Right cardiac atrium (tissue), 5 donors: Measurements from ENCODE around the gene KRTAP5-3. TPM values are rescaled to one million over a fixed set of nuclear protein-coding genes. Genes with fewer than 3 reads are reported as not detected.
A peak's percentile ranks its signal among the peaks of the same experiment; 100 is the strongest.
"Not testable (repeated sequence)": the region's sequence is repeated elsewhere in the genome, so short reads cannot be mapped to it uniquely, and the experiment has no call there.

Source experiments
- ATAC-seq, 2 donors: fragments of 200-7000 bp; cut with Tn5 transposase; one replicate each; pipeline versions ENCODE4 v1.8.0 to v1.9.1; 2020; ENCODE audit warnings: moderate library complexity in 2 of 2, mild to moderate bottlenecking in 1 of 2
- DNase-seq, 3 donors: peaks; one replicate each; pipeline ENCODE4 v3.0.0-alpha.2; 2020
- H3K27ac ChIP-seq: one replicate; pipeline ENCODE4 v1.5.1; 2013; ENCODE audit warnings: mild to moderate bottlenecking, low read length, control low read depth, moderate library complexity
- H3K27me3 ChIP-seq: one replicate; pipeline ENCODE4 v1.6.1; 2013; ENCODE audit not compliant: control insufficient read depth, insufficient read depth
- H3K4me1 ChIP-seq: one replicate; pipeline ENCODE4 v1.6.1; 2013; ENCODE audit warnings: low read length; ENCODE audit not compliant: control insufficient read depth, insufficient read depth
- H3K4me3 ChIP-seq: one replicate; pipeline ENCODE4 v1.5.1; 2013; ENCODE audit warnings: low read length, control low read depth
- H3K9me3 ChIP-seq: one replicate; pipeline ENCODE4 v1.6.1; 2013; ENCODE audit warnings: low read length; ENCODE audit not compliant: control insufficient read depth
- whole genome bisulfite sequencing: extraction: QIAGEN DNeasy Blood & Tissue Kit; methylation state at CpG from one replicate; pipeline ENCODE4 v1.1.7; 2013; 5-methylcytosine and 5-hydroxymethylcytosine counted together
- intact Hi-C, 4 donors: fragments of 100-400 bp; cut with DNase I; formaldehyde crosslinking; loops; one replicate each; pipeline versions ENCODE4 v1.11.0 to v1.14.0; 2022 to 2023
- polyA plus RNA-seq: library from polyadenylated mRNA; stranded (reverse); fragments of 200-250 nt; gene quantifications from one replicate; pipeline ENCODE4 v1.2.3, GENCODE V29; 2013
- total RNA-seq, 4 donors: library from RNA; stranded (reverse); fragmentation: NEBNext Ultra II Directional; extraction: Animal tissue kit (Norgen Biotek cat#: 25700); gene quantifications; one replicate each; pipeline ENCODE4 v1.2.1, GENCODE V29; 2021
- donor health status: healthy with polysubstance abuse.
- donor health status: DM: no; HTN: yes; CAD: no.
- donor health status: DM: no; HTN: no; CAD: no.
- donor health status: DM: no; HTN: yes; CAD: no; lungs with severe emphysema.
- donor health status: DM: yes; HTN: yes; CAD: no.

KRTAP5-3 gene
- total and polyA plus RNA-seq, 5 donors, result not detected

DNA sequence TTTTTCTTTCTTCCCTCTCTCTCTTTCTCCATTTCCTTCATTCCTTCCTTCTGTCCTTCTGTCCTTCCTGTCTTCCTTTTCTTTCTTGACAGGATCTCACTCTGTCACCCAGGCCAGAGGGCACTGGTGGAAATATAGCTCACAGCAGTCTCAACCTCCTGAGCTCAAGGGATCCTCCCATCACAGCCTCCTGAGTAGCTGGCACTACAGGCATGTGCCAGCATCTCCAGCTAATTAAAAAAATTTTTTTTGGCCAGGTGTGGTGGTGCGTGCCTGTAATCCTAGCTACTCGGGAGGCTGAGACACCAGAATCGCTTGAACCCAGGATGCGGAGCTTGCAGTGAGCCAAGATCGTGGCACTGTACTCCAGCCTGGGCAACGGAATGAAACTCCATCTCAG lies 31.4 kb downstream of the KRTAP5-3 start:
- DNase-seq (no peak), ATAC-seq (no peak)
- H3K4me3 ChIP-seq, result no peak overlapping the region
- H3K9me3 ChIP-seq, result peaks cover 4% of the 10 kb centered on the region
- WGBS, result 80% methylated on average over 6 of the region's 6 CpGs
- H3K27me3 ChIP-seq, result no peaks in the 10 kb centered on the region
- no peak overlapping the region for H3K27ac ChIP-seq
- H3K4me1 ChIP-seq, result no peaks in the 10 kb centered on the region
- intact Hi-C loops, result loop anchor here in 1 of 4 donors (5.0 kb wide), 1 partner anchor 35 kb away; no protein-coding TSS in a partner anchor

DNA sequence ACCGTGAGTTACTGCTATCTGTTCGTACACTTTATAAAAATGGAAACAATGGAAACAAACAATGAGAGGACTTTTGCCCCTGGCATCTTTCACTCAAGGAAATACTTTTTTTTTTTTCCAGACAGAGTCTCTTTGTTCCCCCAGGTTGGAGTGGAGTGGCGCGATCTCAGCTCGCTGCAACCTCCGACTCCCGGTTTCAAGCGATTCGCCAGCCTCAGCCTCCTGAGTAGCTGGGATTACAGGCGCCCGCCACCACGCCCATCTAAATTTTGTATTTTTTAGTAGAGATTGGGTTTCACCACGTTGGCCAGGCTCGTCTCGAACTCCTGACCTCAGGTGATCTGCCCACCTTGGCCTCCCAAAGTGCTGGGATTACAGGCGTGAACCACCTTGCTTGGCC lies 32.5 kb downstream of the KRTAP5-3 start:
- WGBS, result 93% methylated on average over 16 of the region's 16 CpGs
- H3K27ac ChIP-seq, H3K27me3 ChIP-seq, DNase-seq, H3K9me3 ChIP-seq, ATAC-seq, H3K4me3 ChIP-seq, H3K4me1 ChIP-seq: not testable (repeated sequence)
- intact Hi-C loops, result loop anchor here in 1 of 4 donors (5.0 kb wide), 1 partner anchor 33 kb away; no protein-coding TSS in a partner anchor

GRCh38 chr11:1574933-1575242 lies 33.4 kb downstream of the KRTAP5-3 start:
- ATAC-seq, result no peak

GRCh38 chr11:1574238-1574932 lies 33.9 kb downstream of the KRTAP5-3 start:
- no peaks in the 10 kb centered on the region for H3K4me1 ChIP-seq
- no peaks in the 10 kb centered on the region for H3K27me3 ChIP-seq
- H3K27ac ChIP-seq, result peak overlapping the region; percentile 30
- ATAC-seq, result peak; percentile 53 to 57
- peak overlapping the region; percentile 31 for H3K4me3 ChIP-seq
- intact Hi-C loops, result loop anchor here in 2 of 4 donors (5.0 kb wide), 1 partner anchor 372 kb away; no protein-coding TSS in a partner anchor
- 1% methylated on average over 64 of the region's 64 CpGs for WGBS
- peak; percentile 49 to 84 (median 83) for DNase-seq
- H3K9me3 ChIP-seq, result peaks cover 4% of the 10 kb centered on the region

More at GRCh38 chr11:1574933-1575242, 33.4 kb downstream of the KRTAP5-3 start:
- WGBS, result 17% methylated on average over 7 of the region's 7 CpGs
- Histone ChIP-seq H3K4me3 (no peak overlapping the region), H3K4me1 (no peaks in the 10 kb centered on the region), H3K9me3 (peaks cover 4% of the 10 kb centered on the region), H3K27ac (no peak overlapping the region), H3K27me3 (no peaks in the 10 kb centered on the region)
- DNase-seq, result no peak
- intact Hi-C loops, result loop anchor here in 2 of 4 donors (5.0 kb wide), 2 partner anchors 33 to 373 kb away; no protein-coding TSS in a partner anchor

- 19% methylated on average over 7 of the region's 7 CpGs for WGBS
- no peak for DNase-seq
- peak overlapping the region; percentile 30 for H3K27ac ChIP-seq
- intact Hi-C loops, result loop anchor here in 2 of 4 donors (5.0 kb wide), 1 partner anchor 372 kb away; no protein-coding TSS in a partner anchor
- no peak overlapping the region for H3K4me3 ChIP-seq
- H3K9me3 ChIP-seq, result peaks cover 4% of the 10 kb centered on the region
- peak; percentile 2 to 9 for ATAC-seq
- H3K27me3 ChIP-seq, result no peaks in the 10 kb centered on the region
- no peaks in the 10 kb centered on the region for H3K4me1 ChIP-seq
These were observed 34.4 kb downstream of the KRTAP5-3 start for GRCh38 chr11:1573903-1574237.

DNA sequence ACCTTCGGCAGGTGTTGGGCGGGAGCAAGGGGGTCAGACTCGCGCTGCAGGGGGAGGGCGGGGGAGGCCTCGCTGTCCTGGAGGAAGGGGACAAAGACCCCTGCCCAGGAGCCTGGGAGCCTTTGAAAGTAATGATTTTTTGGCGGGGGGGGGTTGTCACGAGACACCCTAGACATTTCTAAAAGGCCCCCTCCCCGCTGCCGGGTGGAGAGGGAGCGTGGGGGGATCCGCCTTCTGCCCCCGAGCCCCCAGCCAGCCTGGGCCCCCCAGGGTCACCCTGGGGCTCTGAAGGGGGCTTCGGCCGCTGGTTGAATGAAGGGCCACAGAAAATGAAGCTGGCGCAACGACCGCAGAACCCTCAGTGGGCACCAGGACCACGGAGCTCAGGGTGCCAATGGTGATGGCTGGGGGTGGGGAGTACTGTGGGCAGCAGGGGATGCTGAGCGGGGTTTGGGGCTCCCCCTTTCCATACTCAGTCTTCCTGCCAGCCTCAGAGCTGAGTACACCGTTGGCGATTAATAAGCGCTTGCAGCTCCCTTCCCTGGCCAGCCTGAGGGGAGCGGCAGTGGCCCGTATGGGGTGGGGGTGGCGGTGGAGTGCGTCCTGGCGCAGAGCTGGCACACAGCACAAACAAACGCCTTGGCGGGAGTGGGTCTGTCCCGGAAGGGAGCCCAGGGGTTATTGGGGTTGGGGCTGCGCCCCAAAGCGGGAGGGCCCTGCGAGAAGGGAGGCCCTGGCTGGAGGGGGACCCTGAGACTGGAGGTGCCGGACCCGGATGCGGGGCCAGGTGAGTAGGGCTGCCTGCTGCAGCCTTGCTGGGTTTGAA lies 35.0 kb downstream of the KRTAP5-3 start:
- WGBS, result 8% methylated on average over 36 of the region's 37 CpGs
- no peaks in the 10 kb centered on the region for H3K27me3 ChIP-seq
- DNase-seq (peak in 2 of 3 donors; percentile 64 to 68), ATAC-seq (peak; percentile 2)
- H3K4me1 ChIP-seq, result no peaks in the 10 kb centered on the region
- H3K27ac ChIP-seq, result no peak overlapping the region
- H3K4me3 ChIP-seq, result peak overlapping the region; percentile 93
- H3K9me3 ChIP-seq, result peaks cover 2% of the 10 kb centered on the region
- intact Hi-C loops, result loop anchor here in 2 of 4 donors (5.0 kb wide), 1 partner anchor 371 kb away; no protein-coding TSS in a partner anchor

DNA sequence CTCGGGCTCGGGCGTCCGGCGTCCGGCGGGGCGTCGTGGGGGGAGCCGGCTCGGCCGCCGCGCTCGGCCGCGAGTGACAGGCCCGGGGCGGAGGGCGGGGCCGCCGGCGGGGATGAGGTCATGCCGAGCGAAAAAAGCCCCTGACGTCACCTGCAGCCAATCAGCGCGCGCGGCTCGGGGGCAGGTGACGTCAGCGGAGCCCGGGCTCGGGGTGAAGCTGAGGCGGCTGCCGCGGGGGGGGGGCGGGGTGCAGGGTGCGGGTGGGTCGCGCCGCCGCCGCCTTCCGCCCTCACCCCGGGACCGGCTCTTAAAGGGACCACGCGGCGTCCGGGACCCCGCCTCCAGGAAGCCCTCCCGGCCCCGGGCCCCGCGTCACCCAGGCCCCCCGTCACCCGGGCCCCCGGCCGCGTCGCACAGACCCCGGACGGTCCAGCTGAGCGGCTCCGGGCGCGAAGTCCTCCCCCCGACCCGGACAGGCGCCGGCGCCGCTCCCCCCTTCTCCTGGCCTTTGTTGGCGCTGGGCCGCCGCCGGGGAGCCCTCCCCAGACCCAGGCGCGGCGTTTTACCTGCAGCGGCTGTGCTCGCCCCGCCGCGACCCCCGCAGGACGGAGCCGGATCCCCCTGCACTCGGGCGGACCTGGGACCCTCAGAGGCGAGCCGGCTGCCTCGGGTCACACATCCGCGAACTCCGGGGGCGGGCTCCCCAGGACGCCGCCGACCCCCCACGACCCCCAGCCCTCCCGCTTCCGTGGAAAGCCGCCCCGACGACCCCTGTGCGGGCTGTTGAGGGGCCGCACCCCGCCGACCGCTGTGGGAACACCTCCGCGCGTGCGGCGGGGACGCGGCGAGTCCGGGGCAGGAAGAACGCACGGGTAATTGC lies 35.8 kb downstream of the KRTAP5-3 start, which contains the start of gene DUSP8:
Gene DUSP8 (minus strand): TSS at position 75 of the 880 bp plus-strand sequence. CDS start 6,445 bp downstream, outside the sequence.
- H3K4me3 ChIP-seq, result peak within 1 kb of the TSS; percentile 93
- peak; percentile 79 to 85 for ATAC-seq
- no peaks in the 10 kb centered on the region for H3K9me3 ChIP-seq
- H3K4me1 ChIP-seq, result no peaks in the 10 kb centered on the region
- intact Hi-C loops, result loop anchor here in 2 of 4 donors (5.0 kb wide), 1 partner anchor 370 kb away; no protein-coding TSS in a partner anchor
- peak within 1 kb of the TSS; percentile 30 for H3K27ac ChIP-seq
- peak; percentile 94 to 98 (median 98) for DNase-seq
- WGBS, result under 1% methylated on average over 124 of the region's 124 CpGs
- H3K27me3 ChIP-seq, result no peaks in the 10 kb centered on the region

DNA sequence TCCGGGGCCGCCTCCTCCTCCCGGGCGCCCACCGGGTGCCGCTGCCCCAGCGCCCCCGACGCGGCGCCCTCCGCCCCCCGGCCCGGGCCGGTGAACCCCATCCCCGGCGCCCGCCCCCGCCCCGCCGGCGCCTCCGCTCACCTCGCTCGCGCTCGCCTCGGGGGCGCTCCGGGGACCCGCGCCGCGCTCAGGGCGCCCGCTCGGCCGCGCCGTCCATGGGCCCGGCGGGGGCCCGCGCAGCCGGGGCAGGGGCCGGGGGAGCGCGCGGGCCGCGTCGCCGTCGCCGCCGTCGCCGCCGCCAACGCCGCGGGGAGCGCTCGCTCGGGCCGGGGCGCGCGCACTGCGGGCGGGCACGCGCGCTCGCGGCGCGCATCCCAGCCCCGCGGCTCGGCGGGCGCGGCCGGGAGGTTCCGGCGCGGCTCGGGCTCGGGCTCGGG lies 36.5 kb downstream of the KRTAP5-3 start:
- DNase-seq, result no peak
- Histone ChIP-seq H3K27ac (no peak overlapping the region), H3K27me3 (no peaks in the 10 kb centered on the region), H3K9me3 (no peaks in the 10 kb centered on the region), H3K4me1 (no peaks in the 10 kb centered on the region), H3K4me3 (peak overlapping the region; percentile 93)
- intact Hi-C loops, result loop anchor here in 2 of 4 donors (5.0 kb wide), 1 partner anchor 369 kb away; no protein-coding TSS in a partner anchor
- ATAC-seq, result no peak
- 1% methylated on average over 87 of the region's 91 CpGs for WGBS

GRCh38 chr11:1570896-1571759 lies 37.1 kb downstream of the KRTAP5-3 start:
- intact Hi-C loops, result loop anchor here in 2 of 4 donors (5.0 kb wide), 1 partner anchor 369 kb away; no protein-coding TSS in a partner anchor
- Histone ChIP-seq H3K4me1 (no peaks in the 10 kb centered on the region), H3K27ac (peak overlapping the region; percentile 4), H3K4me3 (peak overlapping the region; percentile 93), H3K27me3 (no peaks in the 10 kb centered on the region), H3K9me3 (no peaks in the 10 kb centered on the region)
- WGBS, result 5% methylated on average over 58 of the region's 58 CpGs
- DNase-seq, result peak in 2 of 3 donors; percentile 66 to 70
- no peak for ATAC-seq
